ENCODE results near the gene FDXR.
A peak's percentile ranks its signal among the peaks of the same experiment; 100 is the strongest.

DNA sequence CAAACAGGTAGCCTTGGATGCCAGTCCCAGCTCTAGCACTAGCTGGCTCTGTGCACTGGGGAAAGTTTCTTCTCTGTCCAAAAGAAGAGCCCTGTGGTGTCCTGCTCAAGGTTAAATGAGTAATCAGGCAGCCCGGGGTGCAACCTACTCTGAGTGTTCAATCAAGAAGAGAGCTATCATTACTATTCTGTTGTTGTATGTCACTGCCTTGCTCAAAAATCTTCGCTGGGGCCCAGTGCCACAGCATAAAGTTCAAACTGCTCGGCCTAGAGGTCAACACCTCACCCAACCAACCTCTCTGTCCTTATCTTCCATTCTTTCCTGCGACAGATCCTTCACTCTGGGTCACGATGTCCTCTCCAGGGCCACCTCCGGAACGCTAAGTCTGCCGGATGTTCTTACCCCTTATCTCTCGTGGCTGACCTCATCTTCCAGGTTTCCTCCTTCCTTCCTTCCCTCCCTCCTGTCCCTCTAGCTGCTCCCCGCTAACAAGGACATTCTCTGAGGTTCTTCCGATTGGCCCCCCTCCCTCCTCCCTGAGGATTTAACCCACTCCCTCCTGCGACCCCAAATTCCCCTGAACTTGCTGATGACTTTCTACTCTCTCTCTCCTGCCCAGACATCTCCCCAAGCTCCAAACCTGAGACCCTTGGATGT, 4.4 kb downstream of the FDXR start:
- peak in 1 of 2 donors; percentile 59 for TF ChIP-seq POLR2A (IDR thresholded peaks at IDR 0.05)
- TF ChIP-seq, protein P1, sequence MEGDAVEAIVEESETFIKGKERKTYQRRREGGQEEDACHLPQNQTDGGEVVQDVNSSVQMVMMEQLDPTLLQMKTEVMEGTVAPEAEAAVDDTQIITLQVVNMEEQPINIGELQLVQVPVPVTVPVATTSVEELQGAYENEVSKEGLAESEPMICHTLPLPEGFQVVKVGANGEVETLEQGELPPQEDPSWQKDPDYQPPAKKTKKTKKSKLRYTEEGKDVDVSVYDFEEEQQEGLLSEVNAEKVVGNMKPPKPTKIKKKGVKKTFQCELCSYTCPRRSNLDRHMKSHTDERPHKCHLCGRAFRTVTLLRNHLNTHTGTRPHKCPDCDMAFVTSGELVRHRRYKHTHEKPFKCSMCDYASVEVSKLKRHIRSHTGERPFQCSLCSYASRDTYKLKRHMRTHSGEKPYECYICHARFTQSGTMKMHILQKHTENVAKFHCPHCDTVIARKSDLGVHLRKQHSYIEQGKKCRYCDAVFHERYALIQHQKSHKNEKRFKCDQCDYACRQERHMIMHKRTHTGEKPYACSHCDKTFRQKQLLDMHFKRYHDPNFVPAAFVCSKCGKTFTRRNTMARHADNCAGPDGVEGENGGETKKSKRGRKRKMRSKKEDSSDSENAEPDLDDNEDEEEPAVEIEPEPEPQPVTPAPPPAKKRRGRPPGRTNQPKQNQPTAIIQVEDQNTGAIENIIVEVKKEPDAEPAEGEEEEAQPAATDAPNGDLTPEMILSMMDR (IDR thresholded peaks at IDR 0.05), result no peak

All from adrenal gland (tissue), 5 donors.